ENCODE results near the gene MYO5A.
A peak's percentile ranks its signal among the peaks of the same experiment; 100 is the strongest.

The MYO5A gene

GRCh38 chr15:52392008-52392687 lies 136.5 kb downstream of the MYO5A start:
- DNase-seq (ENCODE audit: insufficient read length, low spot score): peak; percentile 12
- no peak for TF ChIP-seq POLR2A (IDR thresholded peaks at IDR 0.05; ENCODE audit: low read depth, low read length)
- peak; percentile 23 for FAIRE-seq

- DNase-seq (ENCODE audit: insufficient read length, low spot score) (no peak), FAIRE-seq (no peak)
- TF ChIP-seq POLR2A (IDR thresholded peaks at IDR 0.05; ENCODE audit: low read depth, low read length): no peak
These were observed 137.6 kb downstream of the MYO5A start for GRCh38 chr15:52391069-52391468.

- TF ChIP-seq POLR2A (IDR thresholded peaks at IDR 0.05; ENCODE audit: low read depth, low read length): no peak
- FAIRE-seq: no peak
- no peak for DNase-seq (ENCODE audit: insufficient read length, low spot score)
These were observed 143.0 kb downstream of the MYO5A start for GRCh38 chr15:52385670-52386069.

GRCh38 chr15:52383100-52383588 lies 145.5 kb downstream of the MYO5A start:
- no peak for TF ChIP-seq POLR2A (IDR thresholded peaks at IDR 0.05; ENCODE audit: low read depth, low read length)
- FAIRE-seq (no peak), DNase-seq (ENCODE audit: insufficient read length, low spot score) (no peak)

- FAIRE-seq (no peak), DNase-seq (ENCODE audit: insufficient read length, low spot score) (no peak)
- TF ChIP-seq POLR2A (IDR thresholded peaks at IDR 0.05; ENCODE audit: low read depth, low read length): no peak
These were observed 146.0 kb downstream of the MYO5A start for GRCh38 chr15:52382647-52383046.

- FAIRE-seq (no peak), DNase-seq (ENCODE audit: insufficient read length, low spot score) (no peak)
- TF ChIP-seq POLR2A (IDR thresholded peaks at IDR 0.05; ENCODE audit: low read depth, low read length): no peak
These were observed 149.1 kb downstream of the MYO5A start for GRCh38 chr15:52379395-52380106.

GRCh38 chr15:52378746-52379394 lies 149.8 kb downstream of the MYO5A start:
- DNase-seq (ENCODE audit: insufficient read length, low spot score) (no peak), FAIRE-seq (no peak)
- TF ChIP-seq POLR2A (IDR thresholded peaks at IDR 0.05; ENCODE audit: low read depth, low read length): no peak

GRCh38 chr15:52370010-52370409 lies 158.7 kb downstream of the MYO5A start:
- FAIRE-seq (no peak), DNase-seq (ENCODE audit: insufficient read length, low spot score) (no peak)

GRCh38 chr15:52369455-52369854 lies 159.2 kb downstream of the MYO5A start:
- DNase-seq (ENCODE audit: insufficient read length, low spot score) (no peak), FAIRE-seq (no peak)
- TF ChIP-seq POLR2A (IDR thresholded peaks at IDR 0.05; ENCODE audit: low read depth, low read length): no peak

More at GRCh38 chr15:52370010-52370409, 158.7 kb downstream of the MYO5A start:
- TF ChIP-seq POLR2A (IDR thresholded peaks at IDR 0.05; ENCODE audit: low read depth, low read length): no peak

- no peak for FAIRE-seq
- DNase-seq (ENCODE audit: insufficient read length, low spot score): no peak
- TF ChIP-seq POLR2A (IDR thresholded peaks at IDR 0.05; ENCODE audit: low read depth, low read length): no peak
These were observed 159.7 kb downstream of the MYO5A start for GRCh38 chr15:52369030-52369429.

- TF ChIP-seq POLR2A (IDR thresholded peaks at IDR 0.05; ENCODE audit: low read depth, low read length): no peak
- no peak for FAIRE-seq
- no peak for DNase-seq (ENCODE audit: insufficient read length, low spot score)
These were observed 160.3 kb downstream of the MYO5A start for GRCh38 chr15:52368402-52368801.

GRCh38 chr15:52362497-52362896 lies 166.2 kb downstream of the MYO5A start:
- DNase-seq (ENCODE audit: insufficient read length, low spot score): no peak
- no peak for TF ChIP-seq POLR2A (IDR thresholded peaks at IDR 0.05; ENCODE audit: low read depth, low read length)
- FAIRE-seq: no peak

GRCh38 chr15:52361975-52362494 lies 166.6 kb downstream of the MYO5A start:
- DNase-seq (ENCODE audit: insufficient read length, low spot score) (no peak), FAIRE-seq (no peak)
- TF ChIP-seq POLR2A (IDR thresholded peaks at IDR 0.05; ENCODE audit: low read depth, low read length): no peak

GRCh38 chr15:52361494-52361893 lies 167.2 kb downstream of the MYO5A start:
- no peak for TF ChIP-seq POLR2A (IDR thresholded peaks at IDR 0.05; ENCODE audit: low read depth, low read length)
- DNase-seq (ENCODE audit: insufficient read length, low spot score): no peak
- no peak for FAIRE-seq

Measured in H54 (cell line).